Measurements from ENCODE around the gene ANKMY1.
"Not testable (repeated sequence)": the region's sequence is repeated elsewhere in the genome, so short reads cannot be mapped to it uniquely, and the experiment has no call there.

ANKMY1 gene

GRCh38 chr2:240529344-240529999, 28.3 kb downstream of the ANKMY1 start:
- no peaks in the 10 kb centered on the region for H3K4me1 Mint-ChIP-seq
- no peak overlapping the region for H3K4me3 Mint-ChIP-seq
- H3K27ac Mint-ChIP-seq, result no peak overlapping the region
- H3K27me3 Mint-ChIP-seq, result no peaks in the 10 kb centered on the region
- peaks cover 55% of the 10 kb centered on the region for H3K36me3 Mint-ChIP-seq
- H3K9me3 Mint-ChIP-seq, result peaks cover 8% of the 10 kb centered on the region

GRCh38 chr2:240528406-240529040, 29.3 kb downstream of the ANKMY1 start:
- Mint-ChIP-seq H3K27me3 (no peaks in the 10 kb centered on the region), H3K4me1 (no peaks in the 10 kb centered on the region), H3K4me3 (no peak overlapping the region), H3K36me3 (peaks cover 53% of the 10 kb centered on the region), H3K9me3 (peaks cover 8% of the 10 kb centered on the region), H3K27ac (no peak overlapping the region)

- Mint-ChIP-seq H3K4me1 (no peaks in the 10 kb centered on the region), H3K4me3 (no peak overlapping the region), H3K27me3 (no peaks in the 10 kb centered on the region), H3K9me3 (peaks cover 7% of the 10 kb centered on the region), H3K27ac (no peak overlapping the region), H3K36me3 (peaks cover 52% of the 10 kb centered on the region)
Measured at GRCh38 chr2:240527153-240527750, 30.5 kb downstream of the ANKMY1 start.

GRCh38 chr2:240526521-240526920, 31.3 kb downstream of the ANKMY1 start:
- Mint-ChIP-seq H3K27me3 (no peaks in the 10 kb centered on the region), H3K27ac (no peak overlapping the region), H3K4me1 (no peaks in the 10 kb centered on the region), H3K36me3 (peaks cover 45% of the 10 kb centered on the region), H3K9me3 (peaks cover under 1% of the 10 kb centered on the region), H3K4me3 (no peak overlapping the region)

GRCh38 chr2:240525802-240526201, 32.0 kb downstream of the ANKMY1 start:
- H3K4me1 Mint-ChIP-seq, result no peaks in the 10 kb centered on the region
- H3K9me3 Mint-ChIP-seq, result no peaks in the 10 kb centered on the region
- peaks cover 38% of the 10 kb centered on the region for H3K36me3 Mint-ChIP-seq
- H3K27me3 Mint-ChIP-seq, result no peaks in the 10 kb centered on the region
- no peak overlapping the region for H3K4me3 Mint-ChIP-seq
- no peak overlapping the region for H3K27ac Mint-ChIP-seq

- Mint-ChIP-seq H3K9me3 (no peaks in the 10 kb centered on the region), H3K4me1 (no peaks in the 10 kb centered on the region), H3K36me3 (peaks cover 37% of the 10 kb centered on the region)
Measured at GRCh38 chr2:240524963-240525718, 32.6 kb downstream of the ANKMY1 start.

GRCh38 chr2:240523451-240524281, 34.1 kb downstream of the ANKMY1 start:
- H3K36me3 Mint-ChIP-seq, result peaks cover 30% of the 10 kb centered on the region
- no peak overlapping the region for H3K27ac Mint-ChIP-seq
- H3K9me3 Mint-ChIP-seq, result no peaks in the 10 kb centered on the region
- H3K4me3 Mint-ChIP-seq, result no peak overlapping the region
- H3K27me3 Mint-ChIP-seq, result no peaks in the 10 kb centered on the region
- no peaks in the 10 kb centered on the region for H3K4me1 Mint-ChIP-seq

More at GRCh38 chr2:240524963-240525718, 32.6 kb downstream of the ANKMY1 start:
- H3K27ac Mint-ChIP-seq, result no peak overlapping the region
- no peaks in the 10 kb centered on the region for H3K27me3 Mint-ChIP-seq
- H3K4me3 Mint-ChIP-seq, result no peak overlapping the region

GRCh38 chr2:240522406-240522805, 35.4 kb downstream of the ANKMY1 start:
- Mint-ChIP-seq H3K4me3 (no peak overlapping the region), H3K4me1 (no peaks in the 10 kb centered on the region), H3K27ac (no peak overlapping the region), H3K27me3 (no peaks in the 10 kb centered on the region), H3K9me3 (no peaks in the 10 kb centered on the region), H3K36me3 (peaks cover 29% of the 10 kb centered on the region)

- not testable (repeated sequence) for H3K9me3 Mint-ChIP-seq
- peaks cover 25% of the 10 kb centered on the region for H3K36me3 Mint-ChIP-seq
Measured at GRCh38 chr2:240521885-240522284, 35.9 kb downstream of the ANKMY1 start.

GRCh38 chr2:240520974-240521350, 36.8 kb downstream of the ANKMY1 start:
- H3K36me3 Mint-ChIP-seq, result peaks cover 23% of the 10 kb centered on the region
- no peak overlapping the region for H3K4me3 Mint-ChIP-seq
- no peak overlapping the region for H3K27ac Mint-ChIP-seq
- H3K4me1 Mint-ChIP-seq, result no peaks in the 10 kb centered on the region
- no peaks in the 10 kb centered on the region for H3K27me3 Mint-ChIP-seq
- H3K9me3 Mint-ChIP-seq, result no peaks in the 10 kb centered on the region

More at GRCh38 chr2:240521885-240522284, 35.9 kb downstream of the ANKMY1 start:
- not testable (repeated sequence) for H3K27me3 Mint-ChIP-seq, H3K4me3 Mint-ChIP-seq, H3K4me1 Mint-ChIP-seq, H3K27ac Mint-ChIP-seq

- Mint-ChIP-seq H3K4me3 (no peak overlapping the region), H3K36me3 (peaks cover 23% of the 10 kb centered on the region), H3K4me1 (no peaks in the 10 kb centered on the region), H3K9me3 (no peaks in the 10 kb centered on the region), H3K27me3 (no peaks in the 10 kb centered on the region), H3K27ac (peak overlapping the region; percentile 14)
Measured at GRCh38 chr2:240520130-240520973, 37.4 kb downstream of the ANKMY1 start.

- no peaks in the 10 kb centered on the region for H3K9me3 Mint-ChIP-seq
- H3K4me1 Mint-ChIP-seq, result no peaks in the 10 kb centered on the region
- peaks cover 18% of the 10 kb centered on the region for H3K36me3 Mint-ChIP-seq
- no peak overlapping the region for H3K4me3 Mint-ChIP-seq
- H3K27me3 Mint-ChIP-seq, result no peaks in the 10 kb centered on the region
- H3K27ac Mint-ChIP-seq, result no peak overlapping the region
Measured at GRCh38 chr2:240519396-240520129, 38.2 kb downstream of the ANKMY1 start.

- Mint-ChIP-seq H3K36me3 (peaks cover 13% of the 10 kb centered on the region), H3K4me3 (no peak overlapping the region), H3K9me3 (no peaks in the 10 kb centered on the region), H3K4me1 (peaks cover 5% of the 10 kb centered on the region), H3K27me3 (no peaks in the 10 kb centered on the region), H3K27ac (no peak overlapping the region)
Measured at GRCh38 chr2:240518981-240519380, 38.8 kb downstream of the ANKMY1 start.

GRCh38 chr2:240517342-240517741, 40.4 kb downstream of the ANKMY1 start:
- Mint-ChIP-seq H3K27ac (no peak overlapping the region), H3K4me1 (peaks cover 7% of the 10 kb centered on the region), H3K9me3 (no peaks in the 10 kb centered on the region), H3K27me3 (no peaks in the 10 kb centered on the region), H3K36me3 (peaks cover 7% of the 10 kb centered on the region), H3K4me3 (no peak overlapping the region)
